Kasumi-1 (cell line): ENCODE data around the gene MREG.
A peak's percentile ranks its signal among the peaks of the same experiment; 100 is the strongest.

Experiments used
- DNase-seq, 2 experiments: peaks; one replicate each; lab custom pipeline; 2025; lab: John Stamatoyannopoulos, UW

MREG gene, protein sequence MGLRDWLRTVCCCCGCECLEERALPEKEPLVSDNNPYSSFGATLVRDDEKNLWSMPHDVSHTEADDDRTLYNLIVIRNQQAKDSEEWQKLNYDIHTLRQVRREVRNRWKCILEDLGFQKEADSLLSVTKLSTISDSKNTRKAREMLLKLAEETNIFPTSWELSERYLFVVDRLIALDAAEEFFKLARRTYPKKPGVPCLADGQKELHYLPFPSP

GRCh38 chr2:216013080-216013909 is at the start of gene MREG:
MREG (minus strand) TSS chr2:216013551; CDS start chr2:216013327, 224 bp downstream.
- peak; percentile 50 to 66 for DNase-seq

GRCh38 chr2:216059233-216059834 is 46.0 kb upstream of the MREG start:
- DNase-seq: peak; percentile 2 to 17

DNA sequence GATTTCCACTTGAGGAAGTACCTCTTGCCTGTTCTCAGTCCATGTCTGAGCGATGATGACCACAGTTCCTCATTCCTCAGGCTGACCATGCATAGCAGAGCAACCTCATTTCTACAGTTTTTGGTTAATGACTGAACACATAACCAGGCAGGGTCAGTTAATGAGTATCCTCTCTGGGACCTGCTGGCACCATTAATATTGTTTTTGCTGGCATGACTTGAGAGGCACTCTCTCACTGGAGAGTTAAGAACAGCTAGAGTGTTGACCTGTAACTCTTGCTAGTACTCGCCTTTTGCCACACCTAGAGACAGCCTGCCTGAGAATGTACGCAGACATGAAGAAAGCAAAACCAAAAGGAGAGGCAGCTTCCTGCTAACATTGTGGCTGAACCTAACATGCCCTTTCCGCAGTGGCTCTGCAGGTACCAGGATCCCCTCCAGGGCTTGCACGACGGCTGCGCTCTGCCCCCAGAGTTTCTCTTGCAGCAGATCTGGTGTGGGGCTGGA is 44.4 kb upstream of the MREG start:
- no peak for DNase-seq

GRCh38 chr2:216056739-216057138 is 43.4 kb upstream of the MREG start:
- no peak for DNase-seq

GRCh38 chr2:216055680-216056079 is 42.3 kb upstream of the MREG start:
- no peak for DNase-seq

GRCh38 chr2:216052420-216052819 is 39.1 kb upstream of the MREG start:
- no peak for DNase-seq

GRCh38 chr2:216051350-216051749 is 38.0 kb upstream of the MREG start:
- DNase-seq: no peak

DNA sequence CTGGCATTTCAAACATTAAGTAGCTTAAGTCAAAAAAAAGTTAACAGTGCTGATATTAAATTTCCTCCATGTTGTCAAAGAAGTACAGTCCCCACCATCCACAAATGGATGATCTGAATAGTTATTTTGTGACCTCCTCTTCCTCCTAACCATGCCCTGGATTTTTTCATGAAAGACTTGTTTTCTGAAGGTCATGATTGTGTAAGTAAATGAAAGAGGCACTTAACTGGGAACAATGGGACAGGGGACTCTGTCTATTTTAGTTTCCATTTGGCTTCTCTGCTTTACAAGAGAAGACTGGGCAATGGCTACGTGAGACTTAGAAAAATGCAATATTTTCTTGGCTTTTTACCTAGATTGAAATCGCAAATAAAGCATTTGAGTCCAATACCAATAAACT is 36.1 kb upstream of the MREG start:
- no peak for DNase-seq

DNA sequence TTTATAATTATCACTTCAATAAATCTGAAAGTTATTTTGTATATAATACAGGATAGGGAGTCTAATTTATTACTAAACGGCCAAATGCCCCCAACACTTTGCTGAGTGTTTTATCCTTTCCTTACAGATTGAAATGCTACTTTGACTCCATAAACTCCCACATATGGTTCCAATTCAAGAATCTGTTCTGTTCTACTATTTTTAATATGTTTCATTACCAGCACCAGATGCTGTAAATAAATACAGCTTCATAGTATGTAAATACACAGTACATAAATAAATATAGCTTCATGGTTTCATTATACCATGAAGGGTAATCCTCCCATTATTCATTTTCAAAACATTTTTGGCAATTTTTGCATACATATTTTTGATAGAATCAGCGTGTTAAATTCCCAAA is 34.0 kb upstream of the MREG start:
- DNase-seq: no peak

DNA sequence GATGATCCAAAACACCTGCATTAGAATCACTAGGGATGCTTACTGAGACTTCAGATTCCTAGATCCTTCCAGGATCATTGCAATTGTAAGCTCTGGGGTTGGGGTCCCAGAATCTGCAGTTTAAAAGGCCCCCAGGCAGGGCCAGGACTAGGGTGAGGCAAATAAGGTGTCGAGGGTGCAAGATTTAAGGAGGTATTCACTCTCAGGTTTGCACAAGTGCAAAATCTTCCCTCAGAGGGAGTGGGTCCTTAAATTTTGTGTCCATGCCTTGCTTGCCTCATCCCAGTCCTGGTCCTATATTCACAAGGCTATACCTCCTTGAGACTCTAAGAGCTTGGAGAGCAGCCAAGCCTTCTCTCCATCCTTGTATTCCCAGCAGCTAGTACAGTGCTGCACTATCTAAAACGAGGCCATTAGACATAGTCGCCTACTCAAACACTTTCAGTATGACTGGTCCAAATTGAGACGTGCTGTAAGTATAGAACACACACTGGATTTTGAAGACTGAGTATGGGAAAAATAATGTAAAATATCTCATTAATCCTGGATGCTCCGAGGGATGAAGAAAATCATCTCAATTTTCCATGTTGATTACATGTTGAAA is 31.6 kb upstream of the MREG start:
- no peak for DNase-seq

DNA sequence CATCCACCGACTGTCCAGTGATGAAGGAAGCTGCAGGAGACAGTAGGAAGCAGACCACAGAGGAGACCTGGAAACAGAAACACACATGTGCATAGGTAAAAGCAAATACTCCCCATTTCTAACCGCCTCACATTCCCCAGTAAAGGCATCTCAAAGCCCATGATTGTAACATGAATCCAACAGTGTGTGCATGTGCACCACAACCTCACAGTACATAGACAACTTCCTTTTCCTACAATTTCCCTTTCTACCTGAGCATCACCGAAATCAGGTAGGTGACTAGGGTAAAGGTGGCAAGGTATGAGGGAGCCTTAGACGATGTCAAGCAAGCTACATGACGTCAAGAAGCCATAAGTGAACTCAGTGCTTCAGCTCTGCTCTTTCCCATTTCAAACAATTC is 30.6 kb upstream of the MREG start:
- DNase-seq: no peak

DNA sequence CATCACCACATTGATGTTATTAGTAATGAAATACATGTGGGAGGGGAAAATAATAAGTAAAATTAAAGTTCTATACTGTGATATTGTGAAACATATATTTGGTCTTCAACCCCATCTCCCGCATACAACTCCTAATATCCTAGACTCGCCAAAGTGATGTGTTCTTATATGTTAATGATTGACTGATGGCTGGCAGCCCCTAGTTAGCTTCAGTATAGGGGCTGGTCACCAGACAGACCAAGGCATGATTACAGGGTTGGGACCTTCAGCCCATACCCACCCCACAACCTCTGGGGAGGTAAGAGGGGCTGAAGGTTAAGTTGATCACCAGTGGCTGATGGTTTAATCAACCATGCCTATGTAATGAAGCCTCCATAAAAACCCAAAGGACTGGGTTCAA is 28.1 kb upstream of the MREG start:
- DNase-seq: no peak

DNA sequence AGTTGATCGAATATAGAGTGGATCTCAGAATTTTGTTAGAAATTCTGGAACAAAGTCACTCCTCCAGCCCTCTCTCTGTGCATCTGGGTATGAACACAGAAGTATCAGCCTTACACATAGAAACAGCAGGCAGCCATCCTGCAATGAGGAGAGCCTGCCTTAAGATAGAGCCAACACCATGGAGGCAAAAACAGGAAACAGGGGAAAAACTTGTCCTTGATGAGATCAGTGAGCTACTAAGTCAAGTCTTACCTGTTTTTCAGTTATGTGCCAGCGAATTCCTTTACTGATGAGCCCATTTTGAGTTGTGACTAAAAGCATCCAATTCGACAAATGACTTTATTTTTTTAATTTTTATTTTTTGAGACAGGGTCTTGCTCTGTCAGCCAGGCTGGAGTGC is 26.6 kb upstream of the MREG start:
- DNase-seq: no peak

DNA sequence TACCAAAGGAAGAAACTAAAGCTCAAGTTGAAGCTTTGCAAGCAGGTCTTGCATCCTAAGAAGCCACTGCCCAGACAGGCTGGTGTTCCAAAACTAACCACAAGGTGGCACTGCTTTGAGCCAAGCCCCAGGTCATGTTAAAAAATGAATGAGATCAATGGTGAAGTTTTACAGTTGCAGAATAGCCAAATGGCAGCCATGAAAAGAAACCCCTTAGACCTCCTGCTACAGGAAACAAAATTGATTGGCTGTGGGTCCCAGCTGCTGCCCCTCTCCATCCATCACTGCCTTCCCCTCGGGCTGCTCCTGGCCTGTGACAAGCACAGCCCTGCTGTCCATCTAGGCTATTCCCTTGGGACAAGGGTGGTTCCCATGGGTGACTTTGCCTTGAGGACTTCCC is 20.7 kb upstream of the MREG start:
- peak in 1 of 2 experiments; percentile 43 for DNase-seq

- no peak for DNase-seq
Observed at GRCh38 chr2:216033403-216033802, 20.1 kb upstream of the MREG start.

GRCh38 chr2:216031960-216032689 is 18.8 kb upstream of the MREG start:
- no peak for DNase-seq

DNA sequence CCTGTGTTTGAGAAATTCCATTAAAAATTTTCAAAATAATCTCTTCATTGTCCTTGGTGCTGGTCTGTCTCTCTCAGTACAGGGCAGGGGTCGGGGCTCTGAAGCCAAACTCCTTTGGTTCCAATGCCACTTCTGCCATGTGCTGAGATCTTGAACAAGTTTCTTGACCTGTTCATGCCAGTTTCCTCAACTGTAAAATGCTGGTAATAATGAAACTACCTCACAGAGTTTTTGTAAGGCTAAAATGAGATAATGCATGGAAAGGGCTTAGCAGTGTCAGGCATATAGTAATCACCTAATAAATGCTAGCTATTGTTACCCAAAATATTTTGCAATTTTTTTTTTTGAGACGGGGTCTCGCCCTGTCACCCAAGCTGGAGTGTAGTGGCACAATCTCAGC is 16.9 kb upstream of the MREG start:
- DNase-seq: no peak

DNA sequence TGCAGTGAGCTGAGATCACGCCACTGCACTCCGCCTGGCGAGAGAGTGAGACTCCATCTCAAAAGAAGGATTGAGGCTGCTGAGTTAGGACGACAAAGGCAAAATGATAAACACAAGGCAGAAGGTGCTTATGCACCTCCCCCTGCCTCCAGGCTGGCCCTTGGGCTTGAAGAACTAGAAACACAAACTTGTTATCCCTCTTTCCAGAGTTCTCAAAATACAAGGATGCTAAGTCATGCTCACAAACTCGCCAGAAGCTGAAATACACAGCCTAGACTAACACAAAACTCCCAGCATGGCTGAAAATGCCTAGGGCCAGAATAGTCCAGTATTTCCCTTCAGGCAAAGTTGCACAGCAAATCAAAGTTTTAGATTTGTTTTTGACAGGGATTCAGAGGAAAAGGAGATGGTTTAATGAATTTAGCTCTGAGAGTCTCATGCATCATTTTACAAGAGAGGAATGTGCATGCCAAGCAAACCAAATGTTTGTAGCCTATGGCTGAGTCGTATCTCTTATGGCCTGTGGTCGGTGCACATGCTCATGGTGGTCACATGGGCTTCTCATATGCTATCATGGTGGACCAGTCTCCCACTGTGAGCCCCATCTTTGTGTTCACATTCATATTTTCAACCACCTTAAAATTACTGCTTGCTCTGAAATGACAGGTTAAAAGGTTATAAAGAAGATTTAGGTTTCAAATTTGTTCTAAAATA is 16.2 kb upstream of the MREG start:
- DNase-seq: no peak

DNA sequence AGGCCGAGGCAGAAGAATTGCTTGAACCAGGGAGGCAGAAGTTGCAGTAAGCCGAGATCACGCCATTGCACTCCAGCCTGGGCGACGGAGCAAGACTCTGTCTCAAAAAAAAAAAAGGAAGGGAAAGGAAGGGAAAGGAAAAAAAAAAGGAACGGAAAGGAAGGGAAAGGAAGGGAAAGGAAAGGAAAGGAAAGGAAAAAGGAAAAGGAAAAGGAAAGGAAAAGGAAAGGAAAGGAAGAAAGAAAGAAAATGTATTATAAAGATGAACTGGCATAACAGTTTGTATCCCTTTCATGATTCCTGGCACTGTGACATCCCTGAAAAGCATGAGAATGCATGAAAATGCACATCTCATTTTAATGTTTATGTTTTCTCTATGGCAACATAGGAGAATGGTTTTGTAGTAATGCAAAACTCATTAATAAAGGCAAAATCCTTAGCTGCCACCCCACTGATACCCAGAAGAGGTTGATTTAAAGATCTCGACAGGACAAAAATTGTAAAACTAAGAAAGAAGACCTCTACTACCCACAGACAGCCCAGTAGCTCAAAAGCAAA is 11.5 kb upstream of the MREG start:
- no peak for DNase-seq

GRCh38 chr2:216023055-216023648 is 9.8 kb upstream of the MREG start:
- DNase-seq: peak; percentile 48 to 50
